NAMALWA (cell line): ENCODE data around the gene PTGIS.
A peak's percentile ranks its signal among the peaks of the same experiment; 100 is the strongest.
"Not testable (repeated sequence)": the region's sequence is repeated elsewhere in the genome, so short reads cannot be mapped to it uniquely, and the experiment has no call there.

Experiments
- DNase-seq: peaks from one replicate; pipeline ENCODE4 v3.0.0-alpha.2; 2015; ENCODE audit warnings: low spot score

The PTGIS gene

DNA sequence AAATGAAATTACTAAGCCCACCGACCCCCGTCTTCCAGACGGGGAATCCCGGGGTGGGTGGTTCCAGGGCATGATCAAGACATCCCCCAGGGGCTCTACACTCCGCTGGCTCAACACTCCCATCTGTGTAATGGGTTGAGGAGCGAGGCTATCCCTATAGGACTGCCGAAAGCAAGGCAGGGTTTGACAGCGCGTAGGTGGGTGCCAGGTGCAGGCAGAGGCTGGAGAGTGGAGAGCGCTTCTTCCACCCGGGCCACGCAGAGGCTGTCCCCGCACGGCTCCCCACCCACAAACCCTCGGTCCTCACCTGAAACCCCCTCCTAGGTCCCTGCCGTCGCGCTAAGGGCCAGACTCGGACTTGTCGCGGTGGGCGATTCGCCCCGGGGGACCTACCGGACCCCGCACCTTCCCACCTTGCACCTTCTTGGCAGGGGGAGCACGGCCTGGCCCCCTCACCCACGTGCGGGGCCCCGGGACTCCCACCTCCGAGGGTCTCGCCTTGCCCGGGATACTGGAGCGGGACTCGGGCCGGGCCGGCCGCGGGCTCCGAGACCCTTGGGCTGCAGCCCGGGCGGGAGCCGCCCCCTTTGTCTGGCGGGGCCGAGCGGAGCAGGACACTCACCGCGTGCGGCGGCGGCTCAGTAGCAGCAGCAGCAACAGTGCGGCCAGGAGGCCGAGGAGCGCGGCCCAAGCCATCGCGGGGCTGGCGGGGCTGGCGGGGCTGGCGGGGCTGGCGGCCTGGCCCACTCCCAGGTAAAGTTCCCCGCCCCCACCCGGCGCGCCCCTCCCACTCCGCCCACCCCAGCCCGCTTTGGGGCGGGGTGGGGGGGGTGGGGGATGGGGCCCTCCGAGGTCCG, at the start of gene PTGIS:
Gene PTGIS (minus strand): TSS at position 717 of the 857 bp plus-strand sequence. CDS start 21 bp downstream, at position 696.
- no peak for DNase-seq

DNA sequence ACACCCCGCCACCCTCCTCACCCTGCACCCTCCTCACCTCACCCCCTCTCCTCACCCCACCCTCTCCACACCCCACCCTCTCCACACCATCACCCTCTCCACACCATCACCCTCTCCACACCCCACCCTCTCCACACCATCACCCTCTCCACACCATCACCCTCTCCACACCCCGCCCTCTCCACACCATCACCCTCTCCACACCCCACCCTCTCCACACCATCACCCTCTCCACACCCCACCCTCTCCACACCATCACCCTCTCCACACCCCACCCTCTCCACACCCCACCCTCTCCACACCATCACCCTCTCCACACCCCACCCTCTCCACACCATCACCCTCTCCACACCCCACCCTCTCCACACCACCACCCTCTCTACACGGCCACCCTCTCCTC, 49.5 kb upstream of the PTGIS start:
- DNase-seq: not testable (repeated sequence)

DNA sequence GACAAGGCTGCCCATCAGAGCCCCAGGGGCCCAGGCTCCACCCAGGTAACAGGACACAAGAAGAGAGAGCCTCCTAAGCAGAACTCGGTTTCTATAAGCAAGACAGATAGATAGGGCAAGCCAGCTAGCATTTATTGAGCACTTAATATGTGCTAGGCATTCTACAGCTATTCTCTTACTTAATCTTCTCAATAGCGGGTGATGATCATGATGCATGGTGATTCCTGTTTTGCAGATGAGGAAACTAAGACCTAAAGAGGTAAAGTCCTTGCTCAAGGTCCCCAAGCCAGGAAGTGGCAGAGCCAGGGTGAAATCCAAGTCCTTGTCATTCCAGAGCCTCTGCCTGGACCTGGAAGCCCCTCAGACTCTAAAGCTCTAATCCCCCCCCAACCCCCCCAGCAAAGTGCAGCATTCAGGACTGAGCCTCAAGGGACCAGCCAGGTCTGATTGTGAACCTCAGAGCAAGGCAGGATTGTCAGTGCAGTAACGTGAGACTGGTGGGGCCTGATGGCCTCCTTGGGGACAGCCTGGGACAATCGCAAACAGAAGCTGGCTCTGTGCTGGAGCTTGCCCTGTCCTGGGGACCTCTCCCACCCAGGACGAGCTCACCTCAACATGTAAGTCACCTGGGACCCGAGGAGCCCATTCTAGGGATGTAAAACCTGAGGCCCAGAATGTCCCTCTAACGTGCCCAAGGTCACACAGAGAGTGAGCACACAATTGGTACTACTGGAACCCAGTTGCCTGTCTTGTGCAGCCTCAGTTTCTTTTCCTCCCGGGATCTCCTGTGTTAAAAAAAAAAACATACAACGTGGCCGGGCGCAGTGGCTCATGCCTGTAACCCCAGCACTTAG, 48.4 kb upstream of the PTGIS start:
- no peak for DNase-seq

DNA sequence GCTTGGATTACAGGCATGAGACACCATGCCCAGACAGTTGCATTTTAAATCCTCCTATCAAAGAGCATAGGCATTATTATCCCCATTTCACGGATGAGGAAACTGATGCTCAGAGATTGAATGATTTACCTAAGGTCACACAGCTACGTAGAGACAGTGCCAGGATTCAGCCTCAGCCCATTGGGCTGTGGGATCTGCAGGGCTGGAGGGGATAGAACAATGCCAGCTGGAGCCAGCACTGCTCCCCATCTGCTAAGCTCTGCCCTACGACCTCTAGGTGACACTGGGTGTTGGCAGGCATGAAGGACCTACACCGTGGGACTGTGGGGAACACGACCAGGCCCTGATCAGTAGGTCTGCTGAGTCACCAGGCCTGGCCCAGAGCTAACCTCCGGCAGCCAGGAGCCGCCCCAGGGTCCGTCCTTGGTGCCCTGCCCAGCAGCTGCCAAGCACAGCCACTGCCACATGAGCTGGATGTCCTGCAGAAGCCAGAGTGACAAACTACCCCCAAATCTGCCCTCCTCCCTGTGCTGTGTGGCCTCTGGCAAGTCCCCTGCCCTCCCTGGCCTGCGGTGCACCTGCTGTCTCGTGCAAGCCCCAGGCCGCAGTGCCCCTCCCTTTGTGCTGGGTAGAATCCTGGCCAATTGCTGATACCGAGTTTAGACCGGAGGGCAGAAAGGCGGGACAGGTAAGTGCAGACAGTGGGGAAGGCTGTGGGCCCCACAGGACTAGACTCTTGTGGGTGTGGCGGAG, 47.6 kb upstream of the PTGIS start:
- DNase-seq: no peak

DNA sequence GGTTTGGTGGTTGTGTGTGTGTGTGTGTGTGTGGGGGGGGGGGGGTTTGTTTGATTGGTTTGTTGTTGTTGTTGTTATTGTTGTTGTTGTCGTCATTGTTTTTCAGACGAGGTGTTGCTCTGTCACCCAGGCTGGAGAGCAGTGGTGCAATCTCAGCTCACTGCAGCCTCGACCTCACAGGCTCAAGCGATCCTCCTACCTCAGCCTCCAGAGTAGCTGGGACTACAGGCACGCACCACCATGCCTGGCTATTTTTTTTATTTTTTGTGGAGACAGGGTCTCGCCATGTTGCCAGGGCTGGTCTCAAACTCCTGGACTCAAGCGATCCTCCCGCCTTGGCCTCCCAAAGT, 47.1 kb upstream of the PTGIS start:
- not testable (repeated sequence) for DNase-seq

DNA sequence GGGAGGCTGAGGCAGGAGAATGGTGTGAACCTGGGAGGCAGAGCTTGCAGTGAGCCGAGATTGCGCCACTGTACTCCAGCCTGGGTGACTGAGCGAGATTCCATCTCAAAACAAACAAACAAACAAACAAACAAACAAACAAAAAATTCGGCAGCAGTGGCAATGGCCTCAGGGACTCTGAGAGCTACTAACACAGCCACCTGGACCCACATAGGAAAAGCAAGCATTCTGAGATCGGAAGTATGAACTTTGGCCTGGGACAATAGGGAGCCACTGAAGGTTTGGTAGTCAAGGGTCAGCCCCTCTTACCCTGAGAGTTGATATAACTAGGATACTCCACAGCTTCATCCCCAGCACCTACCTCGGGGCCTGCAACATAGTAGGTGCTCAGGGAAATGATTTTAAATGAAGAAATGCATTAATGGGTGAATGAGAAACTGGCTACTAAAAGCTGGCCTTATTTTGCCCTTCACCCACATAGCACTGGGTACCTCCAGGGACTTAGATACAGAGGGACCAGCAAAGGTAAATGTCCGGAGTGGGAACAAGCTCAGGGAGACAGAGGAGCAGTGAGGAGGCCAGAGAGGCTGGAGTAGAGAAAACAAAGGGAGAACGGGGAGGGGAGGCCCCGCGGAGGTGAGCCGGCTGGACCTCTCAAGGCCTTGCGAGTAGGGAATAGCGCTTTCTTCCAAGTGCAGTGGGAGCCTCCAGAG, 46.6 kb upstream of the PTGIS start:
- no peak for DNase-seq

DNA sequence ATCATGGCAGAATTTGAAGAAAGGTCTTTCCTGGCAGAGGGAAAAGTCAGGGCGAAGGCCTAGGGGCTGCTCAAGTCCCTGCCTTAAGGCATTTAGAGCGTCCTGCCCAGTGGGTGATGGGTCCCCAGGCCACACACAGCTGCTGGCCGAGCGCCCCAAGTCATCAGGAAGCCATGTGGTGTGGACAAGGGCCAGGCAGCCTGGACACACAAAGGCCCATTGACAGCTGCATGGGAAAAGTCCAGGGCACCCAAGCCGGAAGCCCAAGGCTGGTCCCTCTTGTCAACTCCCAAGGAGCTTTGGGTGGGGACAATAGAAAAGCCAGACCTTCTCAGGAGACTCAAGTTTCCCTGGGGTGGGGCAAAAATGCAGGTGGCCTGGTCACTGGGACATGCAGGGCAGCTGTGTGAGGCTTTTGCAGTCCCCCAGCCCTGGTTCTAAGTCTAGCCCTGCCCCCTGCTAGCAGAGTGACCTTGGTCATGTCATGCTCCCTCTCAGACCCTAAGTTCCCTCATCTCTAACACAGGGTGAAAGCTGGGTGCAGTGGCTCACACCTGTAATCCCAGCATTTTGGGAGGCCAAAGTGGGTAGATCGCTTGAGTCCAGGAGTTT, 44.3 kb upstream of the PTGIS start:
- no peak for DNase-seq

DNA sequence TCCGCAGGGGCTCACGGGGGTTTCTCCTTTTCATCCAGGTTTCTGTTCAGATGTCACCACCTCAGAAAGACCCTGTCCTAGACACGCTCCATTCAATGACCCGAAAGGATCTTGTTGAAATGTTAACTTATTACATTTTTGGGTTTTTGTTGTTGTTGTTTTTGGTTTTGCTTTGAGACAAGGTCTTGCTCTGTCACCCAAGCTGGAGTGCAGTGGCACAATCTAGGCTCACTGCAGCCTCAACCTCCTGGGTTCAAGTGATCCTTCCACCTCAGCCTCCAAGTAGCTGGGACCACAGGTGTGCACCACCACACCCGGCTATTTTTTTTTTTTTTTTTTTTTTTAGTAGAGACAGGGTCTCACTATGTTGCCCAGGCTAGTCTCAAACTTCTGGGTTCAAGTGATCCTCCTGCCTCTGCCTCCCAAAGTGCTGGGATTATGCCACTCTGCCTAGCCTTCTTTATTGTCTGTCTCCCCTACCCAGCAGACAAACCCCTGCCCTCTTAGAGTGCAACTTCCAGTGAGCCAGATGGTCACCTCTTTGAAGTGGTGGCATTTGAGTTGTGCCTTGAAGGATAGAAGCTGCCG, 43.7 kb upstream of the PTGIS start:
- DNase-seq: not testable (repeated sequence)

DNA sequence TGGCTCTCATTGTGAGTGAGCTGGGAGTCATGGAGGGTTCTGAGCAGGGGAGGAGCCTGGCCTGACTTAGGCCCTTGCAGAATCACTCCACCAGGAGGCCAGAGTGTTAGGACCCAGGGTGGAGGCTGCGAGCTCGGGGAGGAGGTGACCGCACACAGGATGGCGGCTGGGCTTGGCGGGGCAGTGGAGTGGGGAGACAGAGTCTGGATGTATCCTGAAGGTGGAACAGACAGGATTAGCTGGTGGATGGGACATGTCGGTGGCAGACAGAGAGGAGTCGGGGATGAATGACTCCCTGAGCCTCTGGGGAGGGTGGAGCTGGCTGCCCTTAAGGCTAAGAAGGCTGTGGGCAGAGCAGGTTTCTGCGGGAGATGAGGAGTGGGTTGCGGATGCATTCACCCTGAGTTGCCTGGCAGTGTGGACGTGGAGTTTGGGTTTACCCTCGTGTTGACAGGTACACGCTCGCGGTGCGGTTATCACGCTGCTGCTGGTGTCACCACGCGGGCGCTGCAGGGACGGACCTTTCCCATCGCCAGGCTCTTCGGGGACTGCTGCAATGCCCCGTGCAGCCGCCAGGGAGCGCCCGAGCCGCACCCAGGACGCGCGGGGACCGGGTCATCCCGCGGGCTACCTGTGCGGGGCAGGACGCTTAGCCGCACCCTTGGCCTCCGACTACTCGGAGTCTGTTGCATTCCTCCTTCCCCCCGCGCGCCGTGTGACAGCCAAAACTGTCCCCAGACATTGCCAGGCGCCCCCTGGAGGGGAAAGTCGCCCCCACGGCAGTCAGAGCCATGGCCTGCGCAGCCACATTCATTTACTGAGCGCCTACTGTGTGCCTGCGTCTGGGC, 43.0 kb upstream of the PTGIS start:
- DNase-seq: peak; percentile 88

DNA sequence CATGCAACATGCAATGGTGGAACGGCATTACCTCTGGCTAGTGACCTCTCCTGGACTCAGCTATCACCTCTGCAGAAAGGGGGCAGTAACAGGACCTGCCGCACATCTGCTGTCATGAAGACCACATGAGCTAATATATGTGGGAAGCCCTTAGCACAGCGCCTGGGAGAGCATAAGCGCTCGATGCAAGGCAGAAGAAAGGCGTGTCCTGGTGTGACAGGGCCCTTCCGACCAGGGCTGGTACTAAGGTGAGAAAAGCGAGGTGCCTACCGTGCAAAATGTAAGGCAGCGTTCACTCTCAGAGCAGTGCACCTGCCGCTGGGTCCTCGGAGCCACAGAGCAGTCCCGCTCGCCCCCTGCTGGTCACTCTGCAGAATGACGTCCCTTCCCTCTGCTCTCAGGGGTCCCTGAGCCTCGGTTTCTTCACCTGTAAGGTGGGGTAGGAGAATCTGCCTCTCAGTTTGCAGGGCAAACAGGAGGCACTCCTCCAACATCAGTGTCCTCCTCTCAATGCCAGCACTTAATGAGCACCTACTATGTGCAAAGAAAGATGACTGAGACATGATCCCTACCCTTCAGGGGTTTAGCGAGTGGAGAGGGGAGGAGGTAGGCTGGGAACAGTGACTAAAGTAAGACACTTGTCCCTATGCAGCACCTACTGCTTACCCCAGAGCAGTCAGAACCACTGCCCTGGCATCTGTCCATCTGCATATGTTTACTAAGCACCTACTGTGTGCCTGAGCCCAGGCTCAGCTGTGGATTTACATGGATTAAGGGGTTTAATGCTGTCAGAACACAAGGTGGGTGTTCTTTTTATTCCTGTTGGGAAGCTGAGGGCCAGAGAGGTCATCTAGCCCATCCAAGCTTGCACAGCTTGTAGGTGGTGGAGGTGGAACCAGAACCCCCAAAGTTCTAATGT, 41.1 kb upstream of the PTGIS start:
- DNase-seq: peak; percentile 79

DNA sequence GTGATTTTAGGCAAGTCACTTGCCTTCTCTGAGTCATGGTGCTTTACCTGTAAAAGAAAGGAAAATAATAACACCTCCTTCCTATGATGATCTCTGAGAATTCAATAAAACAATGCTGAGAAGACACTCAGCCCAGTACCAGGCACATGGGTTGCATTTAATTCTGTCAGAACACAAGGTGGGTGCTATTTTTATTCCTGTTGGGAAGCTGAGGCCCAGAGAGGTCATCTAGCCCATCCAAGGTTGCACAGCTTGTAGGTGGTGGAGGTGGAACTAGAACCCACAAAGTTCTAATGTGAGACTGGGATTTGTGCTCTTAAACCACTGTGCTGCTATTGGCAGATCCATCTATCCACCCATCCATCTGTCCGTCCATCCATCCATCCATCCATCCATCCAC, 39.6 kb upstream of the PTGIS start:
- DNase-seq: no peak

DNA sequence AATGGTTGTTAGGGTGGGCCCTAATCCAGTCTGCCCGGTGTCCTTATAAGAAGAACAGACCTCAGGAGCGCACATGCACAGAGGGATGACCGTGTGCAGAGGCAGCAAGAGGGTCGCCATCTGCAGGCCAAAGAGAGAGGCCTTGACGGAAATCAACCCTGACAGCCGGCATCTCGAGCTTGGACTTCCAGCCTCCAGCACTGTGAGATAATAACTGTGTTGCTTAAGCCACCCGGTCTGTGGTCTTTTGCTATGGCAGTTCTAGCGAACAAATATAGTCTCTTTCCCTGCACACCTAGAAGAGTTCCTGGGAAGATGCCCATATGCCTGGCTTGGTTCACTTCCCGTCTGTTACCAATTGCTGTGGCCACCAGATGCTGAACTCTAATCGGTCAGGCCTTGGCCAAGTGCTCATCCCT, 35.3 kb upstream of the PTGIS start:
- DNase-seq: no peak

DNA sequence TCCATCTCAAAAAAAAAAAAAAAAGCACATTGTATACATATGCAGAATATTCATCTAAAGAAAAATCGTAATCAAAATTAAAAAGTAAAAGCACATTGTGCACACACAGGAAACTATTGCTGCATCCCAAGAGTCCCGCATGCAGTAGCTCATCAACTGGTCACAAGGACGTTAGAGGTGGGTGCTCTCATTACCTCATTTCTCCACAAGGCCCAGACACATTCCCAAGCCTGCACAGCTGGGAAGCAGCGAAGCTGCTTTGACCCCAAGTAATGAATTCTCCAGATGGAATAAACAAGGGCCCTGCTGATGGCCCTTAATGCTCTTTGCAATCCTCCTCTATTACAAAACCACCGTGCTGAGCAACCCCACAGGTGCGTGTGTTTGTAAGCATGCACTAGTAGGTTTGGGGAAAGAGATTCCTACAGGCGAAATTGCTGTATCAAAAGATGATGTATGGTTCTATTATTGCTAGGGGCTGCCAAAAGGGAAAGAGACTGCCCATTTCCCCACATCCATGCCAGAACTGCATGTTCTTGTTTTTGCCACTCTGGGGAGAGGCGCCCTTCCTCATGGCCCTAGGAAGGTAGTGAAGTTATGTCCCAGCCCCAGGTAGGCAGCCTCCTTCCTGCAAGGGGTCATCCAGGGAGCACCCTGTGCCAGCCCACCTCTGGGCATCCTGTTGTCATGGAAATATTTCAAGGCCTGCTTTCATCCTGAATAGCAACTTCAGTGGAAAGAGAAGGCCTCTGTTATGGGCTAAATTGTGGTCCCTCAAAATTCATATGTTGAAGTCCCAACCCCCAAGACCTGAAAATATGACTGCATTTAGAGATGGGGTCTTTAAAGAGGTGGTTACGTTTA, 34.6 kb upstream of the PTGIS start:
- DNase-seq: no peak

DNA sequence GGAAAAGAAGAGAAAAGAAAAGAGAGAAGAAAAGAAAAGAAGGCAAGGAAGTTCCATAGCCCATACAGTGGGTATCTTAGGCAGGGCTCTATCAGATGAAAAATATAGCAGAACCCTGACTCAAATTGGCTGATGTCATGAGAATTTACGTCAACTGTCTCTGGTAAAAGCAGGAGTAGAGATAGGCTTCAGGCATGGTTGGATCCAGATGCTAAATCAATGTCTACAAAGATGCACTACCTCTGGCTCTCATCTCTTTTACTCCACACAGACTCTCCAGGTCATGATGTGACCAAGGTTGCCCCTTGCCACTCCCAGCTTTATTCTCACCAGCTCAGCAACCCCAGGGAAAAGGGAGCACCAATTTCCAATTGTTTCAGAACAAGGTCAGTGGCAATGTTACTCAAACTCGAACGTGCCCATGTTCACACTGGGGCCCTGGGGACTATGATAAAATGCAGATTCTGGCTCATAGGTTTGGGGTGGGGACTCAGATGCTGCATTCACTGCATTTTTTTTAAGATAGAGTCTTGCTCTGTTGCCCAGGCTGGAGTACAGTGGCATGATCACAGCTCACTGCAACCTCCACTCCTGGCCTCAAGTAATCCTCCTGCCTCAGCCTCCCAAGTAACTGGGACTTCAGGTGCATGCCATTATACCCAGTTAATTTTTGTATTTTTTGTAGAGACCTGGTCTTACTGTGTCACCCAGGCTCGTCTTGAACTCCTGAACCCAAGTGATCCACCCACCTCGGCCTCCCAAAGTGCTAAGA, 33.4 kb upstream of the PTGIS start:
- DNase-seq: no peak

DNA sequence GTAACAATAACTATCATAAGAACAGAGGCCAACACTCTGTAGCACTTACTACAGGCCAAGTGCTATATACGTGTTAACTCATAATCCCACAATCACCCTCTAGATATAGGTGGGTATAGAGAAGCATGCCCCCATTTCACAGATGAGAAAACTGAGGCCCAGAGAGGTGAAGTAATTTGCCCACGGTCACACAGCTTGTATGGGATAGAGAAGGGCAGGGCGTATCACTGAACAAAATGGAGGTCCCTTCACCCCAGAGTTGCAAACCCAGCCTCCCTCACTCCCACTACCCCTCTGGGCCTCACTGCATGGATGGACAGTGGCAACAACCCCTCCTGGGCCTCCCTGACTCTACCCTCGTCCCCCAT, 31.8 kb upstream of the PTGIS start:
- DNase-seq: no peak

DNA sequence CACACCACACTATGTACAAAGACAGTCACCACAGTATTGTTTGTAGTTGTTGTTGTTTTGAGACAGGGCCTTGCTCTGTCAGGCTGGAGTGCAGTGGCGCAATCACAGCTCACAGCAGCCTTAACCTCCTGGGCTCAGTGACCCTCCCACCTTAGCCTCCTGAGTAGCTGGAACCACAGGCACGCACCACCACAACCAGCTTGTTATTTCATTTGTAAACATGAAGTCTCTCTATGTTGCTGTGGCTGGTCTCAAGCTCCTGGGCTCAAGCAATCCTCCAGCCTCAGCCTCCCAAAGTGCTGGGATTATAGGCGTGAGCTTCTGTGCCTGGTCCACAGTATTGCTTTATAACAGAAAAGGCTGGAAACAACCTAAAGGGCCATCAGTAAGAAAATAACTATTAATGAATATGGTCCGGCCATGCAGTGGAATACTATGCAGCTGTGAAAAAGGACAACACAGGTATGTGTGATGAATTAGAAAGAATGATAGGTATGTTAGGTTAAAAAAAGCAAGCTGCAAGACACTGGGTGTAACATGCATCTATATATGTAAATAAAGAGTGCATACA, 30.0 kb upstream of the PTGIS start:
- no peak for DNase-seq
